Measurements from ENCODE around the gene CDCA7L.

CDCA7L gene

DNA sequence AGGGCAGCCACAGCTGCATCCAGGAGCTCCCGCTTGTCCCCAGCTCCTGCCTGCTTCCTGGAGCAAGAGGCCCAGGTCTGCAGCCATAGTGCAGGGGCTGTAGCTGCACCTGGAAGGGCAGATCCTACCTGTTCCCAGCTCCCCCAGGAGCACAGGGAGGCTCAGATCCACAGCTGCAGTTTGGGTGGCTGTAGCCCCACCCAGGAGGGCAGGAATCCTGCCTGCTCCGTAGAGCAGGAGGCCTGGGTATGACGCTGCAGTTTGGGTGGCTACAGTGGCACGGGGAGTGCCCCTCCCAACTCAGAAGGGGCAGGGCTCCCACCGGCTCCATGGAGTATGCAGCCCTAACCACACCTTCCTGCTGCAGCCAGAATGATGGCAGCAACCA lies 26.7 kb upstream of the CDCA7L start:
- no peak overlapping the region for H3K4me3 ChIP-seq (replicated peaks; ENCODE audit: low read depth, low read length)
- TF ChIP-seq, protein P1, sequence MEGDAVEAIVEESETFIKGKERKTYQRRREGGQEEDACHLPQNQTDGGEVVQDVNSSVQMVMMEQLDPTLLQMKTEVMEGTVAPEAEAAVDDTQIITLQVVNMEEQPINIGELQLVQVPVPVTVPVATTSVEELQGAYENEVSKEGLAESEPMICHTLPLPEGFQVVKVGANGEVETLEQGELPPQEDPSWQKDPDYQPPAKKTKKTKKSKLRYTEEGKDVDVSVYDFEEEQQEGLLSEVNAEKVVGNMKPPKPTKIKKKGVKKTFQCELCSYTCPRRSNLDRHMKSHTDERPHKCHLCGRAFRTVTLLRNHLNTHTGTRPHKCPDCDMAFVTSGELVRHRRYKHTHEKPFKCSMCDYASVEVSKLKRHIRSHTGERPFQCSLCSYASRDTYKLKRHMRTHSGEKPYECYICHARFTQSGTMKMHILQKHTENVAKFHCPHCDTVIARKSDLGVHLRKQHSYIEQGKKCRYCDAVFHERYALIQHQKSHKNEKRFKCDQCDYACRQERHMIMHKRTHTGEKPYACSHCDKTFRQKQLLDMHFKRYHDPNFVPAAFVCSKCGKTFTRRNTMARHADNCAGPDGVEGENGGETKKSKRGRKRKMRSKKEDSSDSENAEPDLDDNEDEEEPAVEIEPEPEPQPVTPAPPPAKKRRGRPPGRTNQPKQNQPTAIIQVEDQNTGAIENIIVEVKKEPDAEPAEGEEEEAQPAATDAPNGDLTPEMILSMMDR (IDR thresholded peaks at IDR 0.05; ENCODE audit: low read depth, low read length, missing control alignments), result no peak
- DNase-seq (ENCODE audit: extremely low read depth, low read depth), result no peak

DNA sequence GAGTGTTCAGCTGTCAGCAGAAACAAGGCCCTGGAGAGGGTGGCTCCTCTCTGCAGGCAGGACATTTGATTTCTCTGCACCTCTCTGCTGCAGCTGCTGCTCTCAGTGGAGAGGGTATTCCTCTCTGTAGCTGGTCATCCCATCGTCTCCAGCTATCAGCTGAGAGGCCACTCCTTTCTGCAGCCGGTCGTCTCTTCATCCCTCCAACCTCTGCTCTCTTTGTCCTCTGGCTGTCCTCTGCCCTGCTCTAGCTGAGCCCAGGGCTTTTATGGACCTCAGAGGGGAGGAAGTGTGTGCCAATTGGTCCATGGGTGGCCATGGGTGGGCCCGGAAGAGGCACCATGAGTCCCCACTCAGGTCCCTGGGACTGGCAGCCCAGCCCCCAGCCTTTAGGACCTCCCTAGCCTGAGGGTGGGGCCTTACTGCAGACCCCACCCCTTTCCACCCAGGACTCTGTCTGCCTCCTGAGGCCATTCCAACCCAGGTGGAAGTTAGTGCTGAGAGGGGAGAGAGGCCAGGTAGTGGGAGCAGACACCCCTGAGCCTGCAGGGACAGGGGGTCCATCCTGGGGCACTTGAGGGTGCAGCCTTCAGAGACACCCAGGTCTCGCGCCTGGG lies 26.2 kb upstream of the CDCA7L start:
- TF ChIP-seq, protein P1 (IDR thresholded peaks at IDR 0.05; ENCODE audit: low read depth, low read length, missing control alignments), result no peak
- no peak overlapping the region for H3K4me3 ChIP-seq (replicated peaks; ENCODE audit: low read depth, low read length)
- DNase-seq (ENCODE audit: extremely low read depth, low read depth), result no peak

DNA sequence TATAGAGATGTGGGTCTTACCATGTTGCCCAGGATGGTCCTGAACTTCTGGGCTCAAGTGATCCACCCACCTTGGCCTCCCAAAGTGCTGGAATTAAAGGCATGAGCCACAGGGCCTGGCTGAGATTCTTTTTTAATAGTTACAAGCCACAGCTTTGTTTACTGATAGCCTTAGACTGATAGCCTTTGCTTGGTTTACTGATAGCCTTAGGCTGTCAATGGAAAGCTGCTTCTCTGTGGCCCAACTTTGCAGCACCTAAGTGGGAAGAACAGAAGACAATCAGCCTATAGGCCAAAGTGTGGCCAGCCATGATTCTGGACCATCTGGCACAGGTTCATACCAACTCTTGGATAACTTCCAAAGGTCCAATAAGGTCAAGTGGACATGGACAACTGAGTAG lies 24.1 kb upstream of the CDCA7L start:
- TF ChIP-seq, protein P1 (IDR thresholded peaks at IDR 0.05; ENCODE audit: low read depth, low read length, missing control alignments), result no peak
- DNase-seq (ENCODE audit: extremely low read depth, low read depth), result no peak
- H3K4me3 ChIP-seq (replicated peaks; ENCODE audit: low read depth, low read length), result no peak overlapping the region

DNA sequence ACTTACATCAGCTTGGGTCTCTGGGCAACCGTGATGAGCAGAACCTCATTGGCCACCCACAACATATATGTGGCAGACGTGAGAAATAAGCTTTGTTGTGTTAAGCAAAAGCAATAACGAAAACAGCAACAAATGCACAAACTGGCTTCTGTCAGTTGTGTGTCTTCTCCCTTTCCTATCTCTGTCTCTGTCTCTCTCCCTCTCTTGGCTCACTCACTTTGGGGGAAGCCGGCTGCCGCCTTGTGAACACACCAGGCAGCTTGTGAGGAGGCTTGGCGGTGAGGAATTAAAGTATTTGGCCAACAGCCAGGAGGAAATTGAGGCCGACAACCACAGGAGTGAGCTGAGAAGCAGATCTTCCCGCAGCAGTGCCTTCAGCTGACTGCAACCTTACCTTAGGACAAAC lies 21.9 kb upstream of the CDCA7L start:
- DNase-seq (ENCODE audit: extremely low read depth, low read depth), result no peak
- H3K4me3 ChIP-seq (replicated peaks; ENCODE audit: low read depth, low read length), result no peak overlapping the region
- TF ChIP-seq, protein P1 (IDR thresholded peaks at IDR 0.05; ENCODE audit: low read depth, low read length, missing control alignments), result no peak

DNA sequence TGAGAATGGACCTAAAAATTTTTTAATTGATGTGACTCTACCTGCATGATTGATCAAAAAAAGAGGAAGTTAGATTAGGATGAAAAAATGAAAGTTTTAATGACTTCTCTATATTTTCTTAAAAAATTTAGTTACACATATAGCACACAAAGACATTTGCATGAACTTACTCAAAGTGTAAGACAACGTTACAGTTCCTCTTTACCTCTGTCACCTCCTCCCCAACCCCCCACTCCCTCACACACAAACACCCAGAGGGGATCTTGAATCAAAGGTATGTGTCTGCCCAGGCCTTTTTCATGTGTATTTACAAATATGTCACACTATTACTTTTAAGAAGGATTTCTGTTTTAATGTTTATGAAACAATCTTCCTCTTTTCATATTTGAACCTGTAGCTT lies 20.6 kb upstream of the CDCA7L start:
- DNase-seq (ENCODE audit: extremely low read depth, low read depth), result no peak
- no peak overlapping the region for H3K4me3 ChIP-seq (replicated peaks; ENCODE audit: low read depth, low read length)
- TF ChIP-seq, protein P1 (IDR thresholded peaks at IDR 0.05; ENCODE audit: low read depth, low read length, missing control alignments), result no peak

DNA sequence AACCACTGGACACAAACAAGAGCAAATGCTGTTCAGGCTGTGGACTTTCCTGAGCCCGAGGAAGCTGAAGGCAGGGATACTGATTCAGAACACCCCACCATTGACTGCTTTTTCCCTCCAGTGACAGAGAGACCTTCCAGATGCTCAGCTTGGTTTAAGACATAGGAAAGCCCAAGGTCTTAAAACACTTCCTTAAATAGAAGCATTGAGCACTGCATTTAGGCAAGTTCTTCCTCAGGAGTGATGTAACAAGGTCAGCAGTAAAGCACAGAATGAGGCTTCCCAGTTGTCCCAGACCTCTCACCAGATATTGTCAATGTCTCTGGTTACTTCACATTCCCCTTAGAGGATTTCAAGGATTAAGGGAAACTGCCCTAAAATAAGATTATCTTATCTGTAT lies 19.6 kb upstream of the CDCA7L start:
- no peak for DNase-seq (ENCODE audit: extremely low read depth, low read depth)
- TF ChIP-seq, protein P1 (IDR thresholded peaks at IDR 0.05; ENCODE audit: low read depth, low read length, missing control alignments), result no peak
- no peak overlapping the region for H3K4me3 ChIP-seq (replicated peaks; ENCODE audit: low read depth, low read length)

DNA sequence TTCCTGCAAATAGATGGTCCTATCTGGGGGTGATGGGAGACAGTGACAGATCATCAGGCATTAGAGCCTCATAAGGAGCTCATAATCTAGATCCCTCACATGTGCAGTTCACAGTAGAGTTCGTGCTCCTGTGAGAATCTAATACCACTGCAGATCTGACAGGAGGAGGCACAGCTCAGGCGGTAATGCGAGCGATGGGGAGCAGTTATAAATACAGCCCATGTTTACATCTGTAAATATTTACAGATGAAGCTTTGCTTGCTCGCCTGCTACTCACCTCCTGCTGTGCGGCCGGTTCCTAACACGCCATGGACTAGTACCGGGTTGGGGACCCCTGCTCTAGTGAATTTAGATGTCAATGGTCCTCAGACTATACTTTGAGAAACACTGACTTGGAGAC lies 17.0 kb upstream of the CDCA7L start:
- TF ChIP-seq, protein P1 (IDR thresholded peaks at IDR 0.05; ENCODE audit: low read depth, low read length, missing control alignments), result no peak
- DNase-seq (ENCODE audit: extremely low read depth, low read depth), result no peak

More for the DNA sequence above, 17.0 kb upstream of the CDCA7L start:
- no peak overlapping the region for H3K4me3 ChIP-seq (replicated peaks; ENCODE audit: low read depth, low read length)

Data from HFF-Myc (cell line).